H1 (cell line): ENCODE data around the gene PSMB3. TPM values are rescaled to one million over a fixed set of nuclear protein-coding genes. Genes with fewer than 3 reads are reported as not detected.

Source experiments
- POLR2A ChIP-seq, 2 experiments: IDR thresholded peaks; 1 replicate in 1 of 2; 2 replicates in 1 of 2; pipeline ENCODE4 v1.6.1; 2011; ENCODE audit warnings: low read depth in 2 of 2, low read length in 2 of 2, mild to moderate bottlenecking in 2 of 2; ENCODE audit errors: control extremely low read depth in 1 of 2
- TBP ChIP-seq: IDR thresholded peaks from 2 replicates; pipeline ENCODE4 v1.6.1; 2011; ENCODE audit warnings: low read depth, low read length, improper control_type of control experiment
- polyA plus RNA-seq, 7 experiments: library from polyadenylated mRNA; depleted of rRNA in 3 of 7; stranded (reverse) in 5 of 7; unstranded in 2 of 7; fragments of >200 nt in 5 of 7; fragments of 200-250 nt in 2 of 7; gene quantifications; 1 replicate in 5 of 7; 2 replicates in 1 of 7; 4 replicates in 1 of 7; pipeline versions ENCODE4 v1.2.1 to v1.2.3, GENCODE V29; 2011 to 2013; ENCODE audit warnings: missing spikeins in 2 of 7, mixed read lengths in 2 of 7
- total RNA-seq: library from RNA; stranded (reverse); fragmentation: NEBNext Ultra II Directional; extraction: Animal tissue kit (Norgen Biotek cat#: 25700); gene quantifications from 2 replicates; pipeline ENCODE4 v1.2.1, GENCODE V29; 2021

Gene PSMB3
- total and polyA plus RNA-seq, 2 of the 8 experiments (the other 6 are each of a cell fraction or from before 2014, with no cell fraction given) = 291 to 914 TPM

- TF ChIP-seq POLR2A (IDR thresholded peaks at IDR 0.05; ENCODE audit: control extremely low read depth in 1 of 2, low read depth in 2 of 2, low read length in 2 of 2) = no peak
- TF ChIP-seq TBP = no peak
These were observed 4.2 kb upstream of the PSMB3 start, which contains the start of gene PCGF2 (continued) for GRCh38 chr17:38748149-38748891.
